ENCODE measurements around the gene TNIK.

TNIK gene

DNA sequence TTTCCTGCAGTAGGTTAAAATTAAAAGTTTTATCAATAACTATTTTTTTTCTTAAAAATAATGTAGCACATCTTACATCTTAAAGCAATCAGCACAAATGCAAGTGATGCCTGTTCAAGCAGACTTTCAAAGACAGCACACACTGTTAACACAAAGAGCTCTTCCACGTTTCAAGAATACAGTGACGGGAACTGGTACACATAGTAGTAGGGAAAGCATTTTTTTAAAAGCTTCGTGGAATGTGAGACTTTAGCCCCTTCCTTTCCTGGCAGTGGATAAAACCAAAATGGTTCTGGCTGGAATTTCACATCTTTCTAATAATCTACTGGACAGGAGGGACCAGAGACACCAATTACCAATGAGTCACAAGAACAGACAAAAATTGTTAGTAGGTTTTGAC lies 400.2 kb downstream of the TNIK start:
- DNase-seq, result no peak

DNA sequence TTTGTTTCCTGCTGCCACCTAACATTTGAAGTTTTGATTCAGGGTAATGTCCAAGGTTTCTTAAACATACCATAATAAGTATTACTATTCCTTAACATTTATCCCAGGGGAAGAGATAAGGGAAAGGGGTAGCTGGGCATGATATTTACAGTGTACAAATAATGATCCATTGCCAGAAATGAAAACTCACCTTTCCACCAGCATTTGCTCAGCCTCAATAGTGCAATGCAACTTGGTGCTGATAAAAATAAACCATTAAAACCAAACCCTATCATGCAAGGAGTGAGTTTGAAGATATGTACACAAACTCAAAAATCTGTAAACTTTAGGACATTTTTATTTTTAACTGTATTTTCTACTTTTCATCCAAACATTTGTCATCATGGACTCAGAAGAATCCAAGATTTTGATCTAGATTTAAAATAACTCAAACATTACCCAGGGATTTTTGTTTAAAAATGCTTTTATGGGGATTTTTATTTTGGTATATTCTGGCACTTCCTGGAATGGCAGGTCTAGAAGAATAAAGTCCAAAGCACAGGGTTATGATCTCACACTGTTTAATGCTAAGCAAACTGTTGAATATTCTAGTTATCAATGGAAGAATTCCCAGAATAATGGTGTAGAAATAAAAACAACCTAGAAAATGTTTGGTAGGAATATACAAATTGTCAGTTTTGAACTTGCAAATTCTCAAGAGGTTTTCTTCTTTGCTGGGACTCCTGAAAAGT lies 401.2 kb downstream of the TNIK start:
- DNase-seq, result no peak

DNA sequence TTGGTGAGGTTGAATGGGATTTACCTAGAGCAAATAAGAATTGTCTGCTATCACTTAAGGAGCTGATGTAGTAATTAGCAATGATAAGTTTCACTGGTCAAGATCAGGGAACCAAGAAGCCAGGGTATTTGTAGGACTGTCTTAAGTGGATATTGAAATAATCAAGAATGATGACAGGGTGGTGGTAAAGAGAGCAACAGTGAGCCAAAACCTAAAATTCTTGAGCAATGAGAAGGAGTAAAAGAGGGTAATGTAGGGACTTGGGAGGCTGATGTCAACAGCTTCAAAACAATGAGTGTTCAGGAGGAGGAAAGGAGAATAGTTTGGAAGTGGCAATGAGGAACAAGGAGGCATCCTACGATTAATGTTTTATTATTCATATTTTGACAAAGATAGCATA lies 402.1 kb downstream of the TNIK start:
- DNase-seq, result no peak

DNA sequence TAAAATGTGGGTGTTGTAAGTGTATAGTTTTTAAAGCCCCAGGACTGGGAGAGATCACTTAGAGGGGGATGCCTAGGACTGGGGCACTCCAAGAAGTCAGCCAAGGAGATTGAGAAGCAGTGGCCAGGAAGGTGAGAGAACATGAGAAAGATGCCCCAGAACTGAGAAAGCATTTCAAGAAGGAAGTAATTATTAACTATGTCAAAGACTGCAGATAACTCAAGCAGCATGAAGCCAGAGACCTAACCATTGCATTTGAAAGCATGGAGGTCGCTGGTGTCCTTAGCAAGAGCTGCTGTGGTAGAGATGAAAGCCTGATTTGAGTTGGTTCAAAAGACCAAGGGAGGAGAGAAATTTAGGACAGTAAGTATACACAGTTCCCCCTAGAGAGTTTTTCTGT lies 403.1 kb downstream of the TNIK start:
- no peak for DNase-seq

DNA sequence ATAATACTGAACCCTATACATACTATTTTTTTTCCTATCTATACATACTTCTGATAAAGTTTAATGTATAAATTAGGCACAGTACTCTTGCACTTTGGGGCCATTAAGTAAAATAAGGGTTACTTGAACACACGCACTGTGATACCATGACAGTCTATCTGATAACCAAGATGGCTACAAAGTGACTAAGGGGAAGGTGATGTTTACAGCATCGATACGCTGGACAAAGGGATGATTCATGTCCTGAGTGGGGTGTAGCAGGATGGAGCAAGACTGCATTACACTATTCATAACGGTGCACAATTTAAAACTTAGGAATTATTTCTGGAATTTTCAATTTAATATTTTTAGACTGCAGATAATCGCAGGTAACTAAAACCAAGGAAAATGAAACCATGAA lies 403.7 kb downstream of the TNIK start:
- no peak for DNase-seq

- DNase-seq, result no peak
These were observed 404.6 kb downstream of the TNIK start for GRCh38 chr3:171055336-171056178.

DNA sequence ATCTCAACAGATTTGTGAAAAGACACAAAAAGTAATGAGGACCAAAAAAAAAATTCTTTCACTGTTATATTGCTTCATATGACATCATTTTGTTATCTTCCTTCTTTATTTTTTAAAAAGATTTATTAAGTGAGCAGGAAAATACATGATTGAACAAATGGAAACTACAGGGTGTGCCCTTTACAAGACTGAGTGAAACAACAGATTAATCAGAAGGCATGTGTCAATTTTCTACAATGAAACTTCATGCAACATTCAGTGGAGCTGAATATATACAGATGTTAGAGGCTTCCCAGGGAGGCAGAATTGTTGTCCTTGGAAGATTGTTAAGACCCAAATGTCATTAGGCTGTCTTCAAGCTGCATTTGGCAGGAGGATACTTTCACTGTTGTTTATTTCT lies 405.3 kb downstream of the TNIK start:
- DNase-seq, result no peak

DNA sequence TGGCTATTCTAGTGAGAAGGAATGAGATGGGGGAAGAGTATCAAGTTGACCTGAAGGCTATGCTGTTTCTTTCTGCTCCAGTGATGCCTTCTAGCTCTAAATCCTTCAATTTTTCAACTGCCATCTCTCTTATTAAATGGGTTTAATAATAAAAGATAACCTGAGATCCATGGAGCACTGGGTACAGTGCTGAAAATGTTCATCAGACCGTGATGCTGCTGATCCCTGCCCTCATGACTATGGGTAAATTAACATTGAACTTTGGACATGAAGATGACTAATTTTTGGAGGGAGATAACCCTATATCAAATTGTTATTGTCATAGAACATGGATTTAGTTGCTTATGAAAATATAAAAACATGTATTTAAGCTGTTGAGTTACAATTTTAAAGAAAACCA lies 406.0 kb downstream of the TNIK start:
- no peak for DNase-seq

GRCh38 chr3:171049861-171050444 lies 410.3 kb downstream of the TNIK start:
- peak; percentile 13 to 41 for DNase-seq

GRCh38 chr3:171046760-171047159 lies 413.4 kb downstream of the TNIK start:
- DNase-seq, result no peak

- no peak for DNase-seq
These were observed 415.1 kb downstream of the TNIK start for GRCh38 chr3:171044835-171045793.

GRCh38 chr3:171044384-171044783 lies 415.8 kb downstream of the TNIK start:
- no peak for DNase-seq

DNA sequence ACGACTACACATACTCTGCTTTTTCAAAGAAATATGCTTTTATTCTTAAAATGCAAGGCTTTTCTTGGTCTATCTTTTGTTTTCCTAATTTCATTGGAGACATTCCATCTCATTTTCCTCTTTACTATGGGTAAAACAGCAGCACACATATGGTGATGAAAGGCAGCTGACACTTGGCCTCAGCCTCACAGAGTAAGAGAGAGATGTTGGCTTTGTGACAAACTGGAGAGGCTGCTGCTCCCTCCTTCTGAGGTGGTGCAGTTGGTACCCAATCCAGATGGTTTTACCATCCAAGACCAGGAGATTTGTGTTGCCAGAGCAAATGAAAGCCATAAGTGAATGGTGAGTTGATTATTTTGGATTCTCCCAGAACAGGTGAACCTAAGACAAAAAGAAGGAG lies 420.5 kb downstream of the TNIK start:
- no peak for DNase-seq

GRCh38 chr3:171038342-171038741 lies 421.9 kb downstream of the TNIK start:
- no peak for DNase-seq

DNA sequence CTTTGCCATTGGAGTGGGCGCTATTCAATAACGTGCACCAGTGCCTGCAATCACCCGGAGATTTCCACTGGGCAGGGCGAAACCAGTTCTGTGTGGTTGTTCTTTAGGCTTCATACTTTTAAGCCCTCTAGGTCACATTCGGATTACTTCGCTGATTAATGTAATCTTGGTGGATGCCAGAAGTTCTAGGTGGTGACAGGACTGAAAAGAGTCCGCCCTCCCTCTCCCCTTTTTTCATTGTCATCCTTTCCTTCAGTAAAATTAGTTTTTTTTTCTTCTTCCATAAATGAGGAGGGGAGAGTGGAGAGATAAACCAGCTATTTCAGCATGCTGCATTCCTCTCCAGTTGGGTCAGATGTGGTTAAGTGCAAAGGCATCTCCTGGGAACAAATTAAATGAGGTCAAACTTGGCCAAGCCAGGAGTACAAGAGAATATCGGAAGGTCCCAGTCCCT lies 431.4 kb downstream of the TNIK start:
- no peak for DNase-seq

- DNase-seq, result no peak
These were observed 432.0 kb downstream of the TNIK start for GRCh38 chr3:171028025-171028778.

DNA sequence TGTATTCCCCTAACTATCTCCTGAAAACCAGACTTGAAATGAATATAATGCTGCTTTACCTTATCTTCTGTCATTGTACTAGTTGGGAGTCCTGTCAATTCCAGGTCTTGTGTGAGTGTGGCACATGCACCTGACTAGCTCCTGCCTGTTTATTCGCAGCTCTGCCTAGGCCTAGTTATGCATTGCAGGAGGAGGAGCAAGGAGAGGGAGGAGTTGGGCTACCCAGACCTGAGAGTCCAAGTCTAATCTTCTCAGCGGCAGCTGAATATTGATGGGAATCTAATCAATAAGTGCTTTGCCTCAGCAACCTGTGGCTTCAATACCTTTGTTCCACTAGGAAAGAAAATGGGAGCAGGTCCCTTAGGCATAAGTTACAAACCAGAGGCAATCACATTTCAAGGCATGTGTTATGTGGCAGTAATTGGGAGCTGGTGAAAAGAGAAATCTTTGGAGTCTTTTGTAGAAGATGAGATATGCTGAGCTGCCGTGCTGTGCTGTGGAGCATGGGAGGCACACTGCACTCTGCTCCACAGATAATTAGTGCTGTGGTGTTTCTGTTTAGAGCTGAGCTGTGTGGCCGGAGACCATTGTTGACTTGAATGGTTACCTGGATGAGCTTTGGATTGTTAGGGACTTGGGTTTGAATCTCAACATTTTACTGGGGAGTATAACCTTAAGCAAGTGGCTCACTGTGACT lies 433.5 kb downstream of the TNIK start, which contains the start of gene SLC2A2:
Gene SLC2A2, minus strand, starts transcription at position 124 of the 697 bp plus-strand sequence. Its CDS starts 50 bp downstream, at position 74.
- DNase-seq, result no peak

- no peak for DNase-seq
These were observed 436.6 kb downstream of the TNIK start for GRCh38 chr3:171023566-171023965.

DNA sequence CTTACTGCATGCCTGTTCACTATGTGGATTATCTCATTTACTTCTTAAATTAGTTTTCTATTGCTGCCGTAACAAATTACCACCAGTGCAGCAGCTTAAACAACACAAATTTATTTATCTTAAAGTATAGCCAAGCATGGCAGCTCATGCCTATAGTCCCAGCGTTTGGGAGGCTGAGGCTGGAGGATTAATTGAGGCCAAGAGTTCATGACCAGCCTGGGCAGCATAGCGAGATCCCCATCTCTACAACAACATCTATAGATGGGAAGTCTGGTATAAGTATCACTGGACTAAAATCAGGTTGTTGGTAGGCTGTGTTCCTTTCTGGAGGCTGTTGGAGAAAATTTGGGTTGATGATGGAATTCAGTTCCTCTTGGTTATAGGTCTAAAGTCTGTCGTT lies 438.8 kb downstream of the TNIK start:
- DNase-seq, result no peak

- no peak for DNase-seq
These were observed 441.9 kb downstream of the TNIK start for GRCh38 chr3:171018156-171018935.

All from NCI-H187 (cell line).